Transverse colon (tissue), 4 donors: ENCODE data around the gene CCNB1IP1. TPM values are rescaled to one million over a fixed set of nuclear protein-coding genes. Genes with fewer than 3 reads are reported as not detected.

Source experiments
- DNase-seq: peaks from one replicate; pipeline ENCODE4 v3.0.0-alpha.2; 2019
- H3K27ac ChIP-seq, 4 donors: fragments of 200-600 bp; sonication (generic); 2 replicates each; pipeline ENCODE4 v1.5.1; 2016 to 2018; ENCODE audit warnings: inconsistent platforms in 4 of 4
- H3K27me3 ChIP-seq: fragments of 200-600 bp; sonication (generic); 2 replicates; pipeline ENCODE4 v1.5.1; 2017; ENCODE audit warnings: inconsistent platforms
- H3K36me3 ChIP-seq, 4 donors: fragments of 200-600 bp; sonication (generic); 2 replicates each; pipeline ENCODE4 v1.5.1; 2017 to 2019; ENCODE audit warnings: inconsistent platforms in 4 of 4
- H3K4me1 ChIP-seq, 4 donors: fragments of 200-600 bp; sonication (generic); 2 replicates each; pipeline ENCODE4 v1.5.1; 2017 to 2020; ENCODE audit warnings: inconsistent platforms in 4 of 4
- H3K4me3 ChIP-seq, 4 donors: fragments of 200-600 bp; sonication (generic); 1 replicate in 1 of 4; 2 replicates in 3 of 4; pipeline versions ENCODE4 v1.5.1 to v1.6.1; 2017 to 2019; ENCODE audit warnings: inconsistent platforms in 4 of 4
- H3K9me3 ChIP-seq, 2 donors: fragments of 200-600 bp; sonication (generic); 2 replicates each; pipeline ENCODE4 v1.5.1; 2017 to 2019; ENCODE audit warnings: inconsistent platforms in 2 of 2
- CTCF ChIP-seq, 5 experiments: fragments of 200-600 bp in 3 of 5; fragments of 450-650 bp in 2 of 5; sonication (generic) in 3 of 5; IDR thresholded peaks; 1 replicate in 2 of 5; 2 replicates in 3 of 5; pipeline ENCODE4 v1.5.1; 2016 to 2017; ENCODE audit warnings: antibody characterized with exemption in 5 of 5, inconsistent platforms in 3 of 5, mild to moderate bottlenecking in 2 of 5, moderate library complexity in 1 of 5
- EP300 ChIP-seq: sonication (generic); formaldehyde crosslinking; IDR thresholded peaks from one replicate; pipeline ENCODE4 v1.6.1; 2017; ENCODE audit warnings: antibody characterized with exemption, low read depth
- POLR2A ChIP-seq: fragments of 450-650 bp; IDR thresholded peaks from one replicate; pipeline ENCODE4 v1.6.1; 2016; ENCODE audit warnings: antibody characterized with exemption, mild to moderate bottlenecking, moderate library complexity
- POLR2AphosphoS5 ChIP-seq, 3 donors: sonication (generic); formaldehyde crosslinking; IDR thresholded peaks; one replicate each; pipeline ENCODE4 v1.6.1; 2016; ENCODE audit warnings: antibody characterized with exemption in 3 of 3
- WGBS, 2 donors: methylation state at CpG; one replicate each; pipeline ENCODE4 v1.1.5; 2018; ENCODE audit warnings: low coverage in 1 of 2; 5-methylcytosine and 5-hydroxymethylcytosine counted together
- in situ Hi-C, 4 donors: fragments of 200-750 bp; cut with MboI; loops; one replicate each; pipeline versions ENCODE4 v1.15.0 to v1.15.1; 2017; ENCODE audit warnings: low sequenced_read_pairs in 3 of 4, low pct_ligation_motif_present in 1 of 4, low pct_unique_long_range_greater_than_20kb in 1 of 4
- intact Hi-C: fragments of 100-400 bp; cut with DNase I; formaldehyde crosslinking; loops from one replicate; pipeline ENCODE4 v1.15.1; 2023; ENCODE audit warnings: low total_unique reads
- total RNA-seq, 4 donors: library from RNA; depleted of rRNA; stranded (reverse); fragments of >200 nt; gene quantifications; one replicate each; pipeline ENCODE4 v1.1.0, GENCODE V29; 2016

The CCNB1IP1 gene
- total RNA-seq, 4 donors from 2014 or later, result 11.9 to 38.3 (median 23.9) TPM

- no peak overlapping the region for H3K27ac ChIP-seq
- no peaks in the 10 kb centered on the region for H3K4me1 ChIP-seq
- 86 to 88% methylated on average over 1 to 2 of the region's 2 CpGs for WGBS, 2 donors
- intact Hi-C loops (no loop called here), in situ Hi-C loops (no loop called here)
- TF ChIP-seq POLR2AphosphoS5 (IDR thresholded peaks at IDR 0.05), result no peak
- no peak for TF ChIP-seq POLR2A
- TF ChIP-seq EP300, result no peak
- TF ChIP-seq CTCF (IDR thresholded peaks at IDR 0.05), result no peak
- DNase-seq, result no peak
- H3K36me3 ChIP-seq, result peaks cover 0 to 58% (median 15%) of the 10 kb centered on the region in 4 donors
- H3K27me3 ChIP-seq, result no peaks in the 10 kb centered on the region
- no peaks in the 10 kb centered on the region for H3K9me3 ChIP-seq
- H3K4me3 ChIP-seq, result no peak overlapping the region
Observed at GRCh38 chr14:20350282-20350681, 17.2 kb upstream of the CCNB1IP1 start.

GRCh38 chr14:20347747-20348146 is 14.7 kb upstream of the CCNB1IP1 start:
- no peak for DNase-seq
- Histone ChIP-seq H3K4me1 (peaks cover 0 to 7% (median 2%) of the 10 kb centered on the region in 4 donors), H3K4me3 (no peak overlapping the region), H3K27me3 (no peaks in the 10 kb centered on the region), H3K36me3 (peaks cover 0 to 33% (median 6%) of the 10 kb centered on the region in 4 donors), H3K27ac (no peak overlapping the region), H3K9me3 (no peaks in the 10 kb centered on the region)
- WGBS, 2 donors, result 93 to 96% methylated on average over 3 of the region's 3 CpGs
- intact Hi-C loops, result loop anchor here (10.0 kb wide), 1 partner anchor 117 kb away; the partner anchor contains the start of genes PIP4P1 and PNP
- in situ Hi-C loops, result loop anchor here in 2 of 4 donors (25.0 kb wide), 2 partner anchors 115 to 340 kb away; partner anchors contain the start of genes APEX1 (in 2 of the 2), OSGEP (in 2 of the 2), PIP4P1 (in 2 of the 2) and PNP (in 2 of the 2)
- no peak for TF ChIP-seq POLR2AphosphoS5 (IDR thresholded peaks at IDR 0.05)

GRCh38 chr14:20346713-20347112 is 13.6 kb upstream of the CCNB1IP1 start:
- Histone ChIP-seq H3K27ac (no peak overlapping the region), H3K27me3 (no peaks in the 10 kb centered on the region), H3K4me1 (peaks cover 0 to 7% (median 2%) of the 10 kb centered on the region in 4 donors), H3K9me3 (no peaks in the 10 kb centered on the region), H3K36me3 (peaks cover 0 to 22% (median under 1%) of the 10 kb centered on the region in 4 donors), H3K4me3 (no peak overlapping the region)
- TF ChIP-seq POLR2A (no peak), EP300 (no peak), POLR2AphosphoS5 (IDR thresholded peaks at IDR 0.05) (no peak), CTCF (IDR thresholded peaks at IDR 0.05) (no peak)
- in situ Hi-C loops, result loop anchor here in 2 of 4 donors (25.0 kb wide), 2 partner anchors 116 to 341 kb away; partner anchors contain the start of genes APEX1 (in 2 of the 2), OSGEP (in 2 of the 2), PIP4P1 (in 2 of the 2) and PNP (in 2 of the 2)
- intact Hi-C loops, result loop anchor here (10.0 kb wide), 1 partner anchor 118 kb away; the partner anchor contains the start of genes PIP4P1 and PNP
- DNase-seq, result no peak
- WGBS, 2 donors, result 97% methylated on average over 1 of the region's 1 CpG; no CpG with 5 or more reads in 1 of the 2 donors

- Histone ChIP-seq H3K36me3 (peaks cover 0 to 11% (median 0%) of the 10 kb centered on the region in 4 donors), H3K27me3 (no peaks in the 10 kb centered on the region), H3K4me1 (peaks cover 0 to 7% (median 2%) of the 10 kb centered on the region in 4 donors), H3K4me3 (no peak overlapping the region), H3K27ac (no peak overlapping the region), H3K9me3 (no peaks in the 10 kb centered on the region)
- TF ChIP-seq EP300, result no peak
- no peak for TF ChIP-seq POLR2AphosphoS5 (IDR thresholded peaks at IDR 0.05)
- TF ChIP-seq CTCF (IDR thresholded peaks at IDR 0.05), result no peak
- no peak for TF ChIP-seq POLR2A
- 71 to 87% methylated on average over 1 of the region's 1 CpG for WGBS, 2 donors
- intact Hi-C loops (loop anchor here (10.0 kb wide), 1 partner anchor 119 kb away; the partner anchor contains the start of genes PIP4P1 and PNP), in situ Hi-C loops (loop anchor here in 2 of 4 donors (25.0 kb wide), 2 partner anchors 117 to 342 kb away; partner anchors contain the start of genes APEX1 (in 2 of the 2), OSGEP (in 2 of the 2), PIP4P1 (in 2 of the 2) and PNP (in 2 of the 2))
- no peak for DNase-seq
Observed at GRCh38 chr14:20345366-20345765, 12.3 kb upstream of the CCNB1IP1 start.
